Measurements from ENCODE around the gene TUBB2A. TPM values are rescaled to one million over a fixed set of nuclear protein-coding genes. Genes with fewer than 3 reads are reported as not detected.
"Not testable (repeated sequence)": the region's sequence is repeated elsewhere in the genome, so short reads cannot be mapped to it uniquely, and the experiment has no call there.

The TUBB2A gene
- total RNA-seq, 1 donor from 2014 or later, result 769 TPM

DNA sequence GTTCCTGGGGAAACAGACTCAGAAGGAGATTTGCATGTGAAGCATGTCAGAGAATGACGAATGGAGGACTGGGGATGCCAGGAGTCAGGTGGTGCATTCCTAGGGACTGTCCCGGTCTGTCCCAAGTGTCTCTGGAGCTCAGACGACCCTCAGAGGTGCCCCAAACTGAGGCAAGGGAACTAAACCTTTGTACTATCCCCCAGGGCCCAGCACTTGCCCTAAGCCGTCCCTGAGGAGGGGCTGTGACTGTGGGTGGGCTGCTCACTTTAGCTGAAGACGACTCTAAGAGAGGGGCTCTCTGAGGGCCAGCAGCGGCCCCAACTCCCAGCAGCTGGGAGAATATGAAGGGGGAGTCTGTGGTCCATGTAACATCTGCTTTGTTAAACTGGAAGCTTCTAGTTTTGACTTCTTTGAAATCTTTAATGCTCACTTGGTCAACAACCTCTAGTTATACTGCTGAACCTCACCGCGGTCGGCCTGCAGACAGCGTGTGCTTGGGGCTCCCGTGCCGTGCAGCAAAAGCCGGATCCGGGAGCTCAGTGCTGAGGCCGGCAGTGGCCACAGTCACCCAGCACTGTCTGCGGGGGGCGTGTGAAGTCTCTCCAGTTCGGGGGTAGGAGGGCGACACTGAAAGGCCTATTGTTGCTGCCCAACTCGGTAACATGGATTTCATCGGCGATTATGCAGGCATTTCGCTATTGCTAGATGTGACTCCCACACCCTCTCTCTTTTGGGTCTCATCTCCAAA, 35.9 kb upstream of the TUBB2A start:
- DNase-seq, result no peak
- no peak for TF ChIP-seq CTCF (IDR thresholded peaks at IDR 0.05; ENCODE audit: partially characterized antibody, unreplicated experiment)
- peaks cover 2% of the 10 kb centered on the region for H3K9me3 Mint-ChIP-seq (ENCODE audit: unreplicated experiment)
- no peak overlapping the region for H3K27ac Mint-ChIP-seq (ENCODE audit: unreplicated experiment)
- peaks cover 4% of the 10 kb centered on the region for H3K36me3 Mint-ChIP-seq (ENCODE audit: unreplicated experiment)
- H3K4me3 Mint-ChIP-seq (ENCODE audit: unreplicated experiment), result no peak overlapping the region
- no peaks in the 10 kb centered on the region for H3K27me3 Mint-ChIP-seq (ENCODE audit: unreplicated experiment)
- H3K4me1 Mint-ChIP-seq (ENCODE audit: low read depth, unreplicated experiment), result no peaks in the 10 kb centered on the region

DNA sequence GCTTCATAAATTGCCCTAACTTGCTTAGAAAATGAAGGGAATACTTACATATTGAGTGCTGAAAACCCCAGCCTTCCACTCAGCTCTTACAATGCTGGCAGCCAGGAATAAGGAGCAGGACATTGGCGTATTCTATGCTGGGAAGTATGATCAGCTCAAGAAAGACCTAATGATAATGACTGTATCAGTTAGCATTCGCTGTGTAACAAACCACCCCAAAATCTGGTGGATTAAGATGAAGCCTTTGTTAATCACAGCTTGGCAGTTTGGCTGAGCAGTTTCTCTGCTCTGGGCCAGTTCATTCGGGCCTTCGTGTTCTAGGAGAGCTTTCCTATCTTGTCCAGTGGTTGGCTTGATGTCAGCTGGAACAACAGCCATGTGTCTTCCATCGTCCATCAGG, 33.4 kb upstream of the TUBB2A start:
- Mint-ChIP-seq H3K4me1 (ENCODE audit: low read depth, unreplicated experiment) (no peaks in the 10 kb centered on the region), H3K27me3 (ENCODE audit: unreplicated experiment) (no peaks in the 10 kb centered on the region), H3K4me3 (ENCODE audit: unreplicated experiment) (no peak overlapping the region), H3K27ac (ENCODE audit: unreplicated experiment) (no peak overlapping the region), H3K36me3 (ENCODE audit: unreplicated experiment) (peaks cover 4% of the 10 kb centered on the region), H3K9me3 (ENCODE audit: unreplicated experiment) (peaks cover 2% of the 10 kb centered on the region)
- no peak for DNase-seq
- no peak for TF ChIP-seq CTCF (IDR thresholded peaks at IDR 0.05; ENCODE audit: partially characterized antibody, unreplicated experiment)

DNA sequence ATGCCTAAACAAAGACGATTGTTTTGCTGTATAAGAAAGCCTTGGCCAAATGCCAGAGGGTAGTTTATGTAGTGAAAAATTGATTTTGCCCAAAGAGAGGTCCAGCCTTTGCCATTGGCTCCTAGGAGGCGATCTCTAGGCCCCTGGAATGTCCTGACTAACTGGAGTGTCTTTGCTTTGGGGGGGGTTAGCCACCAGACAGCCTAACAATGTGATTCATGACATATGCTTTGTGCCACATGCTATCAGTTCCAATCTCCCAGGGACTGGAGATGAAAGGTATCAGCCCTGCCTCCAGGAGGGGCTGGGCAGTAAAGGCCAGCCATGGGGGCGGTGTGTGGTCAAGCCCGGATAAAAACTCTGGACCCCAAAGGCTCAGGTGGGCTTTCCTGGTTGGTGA, 32.7 kb upstream of the TUBB2A start:
- peaks cover 4% of the 10 kb centered on the region for H3K9me3 Mint-ChIP-seq (ENCODE audit: unreplicated experiment)
- no peak for DNase-seq
- no peaks in the 10 kb centered on the region for H3K27me3 Mint-ChIP-seq (ENCODE audit: unreplicated experiment)
- peaks cover 4% of the 10 kb centered on the region for H3K36me3 Mint-ChIP-seq (ENCODE audit: unreplicated experiment)
- no peaks in the 10 kb centered on the region for H3K4me1 Mint-ChIP-seq (ENCODE audit: low read depth, unreplicated experiment)
- TF ChIP-seq CTCF (IDR thresholded peaks at IDR 0.05; ENCODE audit: partially characterized antibody, unreplicated experiment), result no peak
- no peak overlapping the region for H3K4me3 Mint-ChIP-seq (ENCODE audit: unreplicated experiment)
- H3K27ac Mint-ChIP-seq (ENCODE audit: unreplicated experiment), result no peak overlapping the region

GRCh38 chr6:3189192-3189591, 31.8 kb upstream of the TUBB2A start:
- H3K36me3 Mint-ChIP-seq (ENCODE audit: unreplicated experiment); H3K9me3 Mint-ChIP-seq (ENCODE audit: unreplicated experiment); H3K27ac Mint-ChIP-seq (ENCODE audit: unreplicated experiment); H3K4me1 Mint-ChIP-seq (ENCODE audit: low read depth, unreplicated experiment); H3K27me3 Mint-ChIP-seq (ENCODE audit: unreplicated experiment); H3K4me3 Mint-ChIP-seq (ENCODE audit: unreplicated experiment); DNase-seq: not testable (repeated sequence)

DNA sequence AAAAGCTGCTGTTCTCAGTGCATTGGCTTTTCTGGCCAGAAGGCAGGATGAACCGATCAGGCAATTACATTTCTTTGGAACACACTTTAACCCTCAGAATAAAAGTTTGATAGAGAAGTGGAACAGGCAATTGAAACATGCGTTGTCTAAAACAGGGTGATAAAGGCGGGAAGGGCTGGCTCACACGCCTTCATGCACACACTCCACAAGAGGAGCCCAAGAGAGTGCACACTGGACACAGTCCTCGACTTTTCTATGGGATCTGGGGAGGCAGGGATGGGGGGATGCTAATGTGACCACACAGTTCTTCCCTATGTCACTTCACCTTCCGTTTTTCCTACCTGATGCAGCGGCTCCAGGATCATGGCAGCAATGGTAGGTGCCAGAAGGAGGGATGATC, 30.9 kb upstream of the TUBB2A start:
- H3K27me3 Mint-ChIP-seq (ENCODE audit: unreplicated experiment), result no peaks in the 10 kb centered on the region
- DNase-seq, result no peak
- H3K9me3 Mint-ChIP-seq (ENCODE audit: unreplicated experiment), result peaks cover 6% of the 10 kb centered on the region
- peaks cover 4% of the 10 kb centered on the region for H3K36me3 Mint-ChIP-seq (ENCODE audit: unreplicated experiment)
- no peak overlapping the region for H3K27ac Mint-ChIP-seq (ENCODE audit: unreplicated experiment)
- no peak overlapping the region for H3K4me3 Mint-ChIP-seq (ENCODE audit: unreplicated experiment)
- TF ChIP-seq CTCF (IDR thresholded peaks at IDR 0.05; ENCODE audit: partially characterized antibody, unreplicated experiment), result no peak
- no peaks in the 10 kb centered on the region for H3K4me1 Mint-ChIP-seq (ENCODE audit: low read depth, unreplicated experiment)

Data from glutamatergic neuron (in vitro differentiated cells).